Fibroblast of lung (primary cell): ENCODE results near the gene HOXC5. TPM values are rescaled to one million over a fixed set of nuclear protein-coding genes. Genes with fewer than 3 reads are reported as not detected.

Experiments used
- DNase-seq, 2 donors: peaks; one replicate each; pipeline versions ENCODE4 v3.0.0 to v3.0.0-alpha.2; 2010; ENCODE audit warnings: low read depth in 2 of 2
- H2AFZ ChIP-seq: 2 replicates; pipeline ENCODE4 v1.5.1; 2012; ENCODE audit warnings: low read length, control low read depth, inconsistent platforms
- H3K27ac ChIP-seq: 2 replicates; pipeline ENCODE4 v1.5.1; 2011; ENCODE audit warnings: low read length, control low read depth; ENCODE audit not compliant: insufficient read depth
- H3K27me3 ChIP-seq: 2 replicates; pipeline ENCODE4 v1.5.1; 2011; ENCODE audit warnings: mild to moderate bottlenecking, low read length; ENCODE audit not compliant: control insufficient read depth, insufficient read depth
- H3K36me3 ChIP-seq: 2 replicates; pipeline ENCODE4 v1.5.1; 2011; ENCODE audit warnings: low read length; ENCODE audit not compliant: control insufficient read depth, insufficient read depth
- H3K4me1 ChIP-seq: 2 replicates; pipeline ENCODE4 v1.5.1; 2011; ENCODE audit warnings: low read length; ENCODE audit not compliant: control insufficient read depth, insufficient read depth; ENCODE audit errors: extremely low read depth
- H3K4me2 ChIP-seq: 2 replicates; pipeline ENCODE4 v1.5.1; 2011; ENCODE audit warnings: low read length, control low read depth; ENCODE audit not compliant: insufficient read depth; ENCODE audit errors: extremely low read depth
- H3K4me3 ChIP-seq, 4 experiments: fragments of 200-600 bp in 1 of 4; sonication (generic) in 1 of 4; replicated peaks in 1 of 4; 2 replicates each; pipeline ENCODE4 v1.5.1; 2011 to 2016; ENCODE audit warnings: low read length in 4 of 4, low read depth in 3 of 4, mild to moderate bottlenecking in 3 of 4, control low read depth in 2 of 4, inconsistent platforms in 1 of 4, mixed read lengths in 1 of 4; ENCODE audit not compliant: insufficient read depth in 1 of 4; ENCODE audit errors: control extremely low read depth in 1 of 4
- H3K79me2 ChIP-seq: 2 replicates; pipeline ENCODE4 v1.5.1; 2012; ENCODE audit warnings: mild to moderate bottlenecking, low read length, inconsistent platforms; ENCODE audit not compliant: control insufficient read depth, insufficient read depth
- H3K9ac ChIP-seq: 2 replicates; pipeline ENCODE4 v1.5.1; 2011; ENCODE audit warnings: mild to moderate bottlenecking, low read length, control low read depth; ENCODE audit not compliant: insufficient read depth
- H3K9me3 ChIP-seq: 2 replicates; pipeline ENCODE4 v1.5.1; 2012; ENCODE audit warnings: low read depth, low read length; ENCODE audit not compliant: control insufficient read depth, insufficient read depth
- H4K20me1 ChIP-seq: 2 replicates; pipeline ENCODE4 v1.5.1; 2011; ENCODE audit warnings: low read length; ENCODE audit not compliant: control insufficient read depth, insufficient read depth; ENCODE audit errors: extremely low read depth
- EZH2 ChIP-seq: IDR thresholded peaks from 2 replicates; pipeline ENCODE4 v1.5.1; 2012; ENCODE audit warnings: low read length, control low read depth, mild to moderate bottlenecking; ENCODE audit errors: missing control alignments
- polyA plus RNA-seq, 2 donors: library from polyadenylated mRNA; depleted of rRNA in 1 of 2; stranded (reverse) in 1 of 2; unstranded in 1 of 2; fragments of >200 nt; gene quantifications; 2 replicates each; pipeline ENCODE4 v1.2.1, GENCODE V29; 2011 to 2012; ENCODE audit warnings: missing spikeins in 1 of 2
- total RNA-seq: library from RNA; depleted of rRNA; stranded (reverse); fragments of >200 nt; gene quantifications from 2 replicates; pipeline ENCODE4 v1.2.1, GENCODE V29; 2014
- TF ChIP-seq, protein P1 (sequence below), 2 donors: IDR thresholded peaks in 1 of 2; conservative IDR thresholded peaks in 1 of 2; 1 replicate in 1 of 2; 2 replicates in 1 of 2; pipeline ENCODE4 v1.5.1; 2011 to 2012; ENCODE audit warnings: low read length in 2 of 2, control low read depth in 1 of 2, inconsistent platforms in 1 of 2, low read depth in 1 of 2, mild to moderate bottlenecking in 1 of 2

HOXC5 gene
- total and polyA plus RNA-seq, 2 donors (not counting 1 experiment from before 2014, with no cell fraction given) = under 0.01 to 0.07 TPM

DNA sequence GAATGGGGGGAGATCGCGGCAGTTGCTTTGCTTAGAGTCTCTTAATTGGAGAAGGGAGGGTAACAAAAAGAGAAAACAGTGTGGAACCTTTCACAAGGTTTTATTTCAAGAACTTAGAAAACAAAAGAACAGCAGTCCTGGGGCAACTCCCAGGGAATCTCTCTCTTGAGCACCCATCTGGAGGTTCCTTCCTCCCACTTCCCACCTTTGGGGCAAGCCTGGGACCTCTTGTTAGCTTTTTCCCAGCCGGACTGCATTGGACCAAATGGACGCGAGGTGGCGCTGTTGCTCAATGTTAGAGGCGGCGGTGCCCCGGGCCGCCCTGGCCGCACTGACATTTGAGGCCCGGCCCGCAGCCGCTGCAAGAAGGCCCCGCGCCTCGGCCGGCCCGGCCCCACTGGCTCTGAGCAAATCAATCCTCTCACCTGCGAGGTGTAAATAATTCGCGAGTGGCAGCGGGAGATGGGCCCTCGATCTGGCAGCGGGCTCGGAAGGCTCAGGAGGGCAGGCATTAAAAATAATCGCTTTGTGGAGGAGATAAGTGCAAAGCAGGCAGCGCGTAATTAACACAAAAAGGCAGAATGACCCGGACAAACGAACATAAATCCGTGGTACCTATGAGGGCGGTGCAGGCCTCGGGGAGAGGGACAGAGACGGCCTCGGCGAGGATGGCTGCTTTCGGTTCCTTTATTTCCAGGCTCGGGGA, 26.8 kb upstream of the HOXC5 start:
- Histone ChIP-seq H3K4me2 (peak overlapping the region; percentile 11), H3K4me3 (no peak overlapping the region), H3K27ac (no peak overlapping the region), H3K36me3 (no peaks in the 10 kb centered on the region), H3K9ac (no peak overlapping the region), H4K20me1 (no peaks in the 10 kb centered on the region), H3K4me1 (no peaks in the 10 kb centered on the region), H3K27me3 (peaks cover 76% of the 10 kb centered on the region), H2AFZ (no peak overlapping the region), H3K79me2 (no peaks in the 10 kb centered on the region), H3K9me3 (no peaks in the 10 kb centered on the region)
- TF ChIP-seq, protein P1, sequence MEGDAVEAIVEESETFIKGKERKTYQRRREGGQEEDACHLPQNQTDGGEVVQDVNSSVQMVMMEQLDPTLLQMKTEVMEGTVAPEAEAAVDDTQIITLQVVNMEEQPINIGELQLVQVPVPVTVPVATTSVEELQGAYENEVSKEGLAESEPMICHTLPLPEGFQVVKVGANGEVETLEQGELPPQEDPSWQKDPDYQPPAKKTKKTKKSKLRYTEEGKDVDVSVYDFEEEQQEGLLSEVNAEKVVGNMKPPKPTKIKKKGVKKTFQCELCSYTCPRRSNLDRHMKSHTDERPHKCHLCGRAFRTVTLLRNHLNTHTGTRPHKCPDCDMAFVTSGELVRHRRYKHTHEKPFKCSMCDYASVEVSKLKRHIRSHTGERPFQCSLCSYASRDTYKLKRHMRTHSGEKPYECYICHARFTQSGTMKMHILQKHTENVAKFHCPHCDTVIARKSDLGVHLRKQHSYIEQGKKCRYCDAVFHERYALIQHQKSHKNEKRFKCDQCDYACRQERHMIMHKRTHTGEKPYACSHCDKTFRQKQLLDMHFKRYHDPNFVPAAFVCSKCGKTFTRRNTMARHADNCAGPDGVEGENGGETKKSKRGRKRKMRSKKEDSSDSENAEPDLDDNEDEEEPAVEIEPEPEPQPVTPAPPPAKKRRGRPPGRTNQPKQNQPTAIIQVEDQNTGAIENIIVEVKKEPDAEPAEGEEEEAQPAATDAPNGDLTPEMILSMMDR (conservative IDR thresholded peaks at IDR 0.05 in 1 of 2, IDR thresholded peaks at IDR 0.05 in 1 of 2; ENCODE audit: low read depth in 1 of 2, low read length in 2 of 2) = peak; percentile 73 to 78
- TF ChIP-seq EZH2 = peak; percentile 0
- peak; percentile 53 to 77 for DNase-seq

DNA sequence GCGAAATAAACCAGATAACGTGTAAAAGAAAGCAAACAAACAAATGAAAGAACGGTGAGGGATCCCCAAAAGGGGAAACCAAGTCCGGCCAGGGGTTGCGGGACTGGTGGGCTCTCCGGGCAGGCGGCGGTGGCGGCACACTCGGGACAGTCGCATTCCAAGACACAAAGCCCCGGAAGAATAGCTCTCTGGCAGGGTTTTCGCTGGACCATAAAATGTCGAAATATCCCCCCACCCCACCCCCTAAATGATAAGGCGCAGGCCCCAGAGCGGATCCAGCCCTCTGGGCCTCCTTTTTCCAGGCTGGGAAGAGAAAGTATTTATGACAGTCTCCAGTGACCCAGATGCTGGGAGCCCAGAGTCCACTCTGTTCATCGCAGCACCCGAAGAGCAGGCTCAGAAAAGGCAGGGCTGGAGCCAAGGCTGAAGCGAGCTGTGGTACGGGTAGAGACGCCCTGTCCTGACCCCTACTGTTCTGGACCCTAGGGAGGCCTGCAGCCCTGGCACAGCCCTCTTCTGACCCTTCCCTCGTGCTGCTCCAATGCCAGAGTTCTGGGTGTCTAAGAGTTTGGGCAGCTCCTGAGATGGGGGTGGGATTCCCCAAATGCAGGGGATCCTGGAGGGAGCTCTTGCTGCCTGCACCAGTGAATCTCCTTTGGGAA, 26.2 kb upstream of the HOXC5 start:
- Histone ChIP-seq H3K9me3 (no peaks in the 10 kb centered on the region), H4K20me1 (no peaks in the 10 kb centered on the region), H3K36me3 (no peaks in the 10 kb centered on the region), H3K4me3 (no peak overlapping the region), H3K27me3 (peaks cover 76% of the 10 kb centered on the region), H3K4me2 (no peak overlapping the region), H3K4me1 (no peaks in the 10 kb centered on the region), H3K79me2 (no peaks in the 10 kb centered on the region), H3K27ac (no peak overlapping the region), H2AFZ (no peak overlapping the region), H3K9ac (no peak overlapping the region)
- TF ChIP-seq, protein P1 (conservative IDR thresholded peaks at IDR 0.05 in 1 of 2, IDR thresholded peaks at IDR 0.05 in 1 of 2; ENCODE audit: low read depth in 1 of 2, low read length in 2 of 2) = no peak
- TF ChIP-seq EZH2 = no peak
- no peak for DNase-seq

DNA sequence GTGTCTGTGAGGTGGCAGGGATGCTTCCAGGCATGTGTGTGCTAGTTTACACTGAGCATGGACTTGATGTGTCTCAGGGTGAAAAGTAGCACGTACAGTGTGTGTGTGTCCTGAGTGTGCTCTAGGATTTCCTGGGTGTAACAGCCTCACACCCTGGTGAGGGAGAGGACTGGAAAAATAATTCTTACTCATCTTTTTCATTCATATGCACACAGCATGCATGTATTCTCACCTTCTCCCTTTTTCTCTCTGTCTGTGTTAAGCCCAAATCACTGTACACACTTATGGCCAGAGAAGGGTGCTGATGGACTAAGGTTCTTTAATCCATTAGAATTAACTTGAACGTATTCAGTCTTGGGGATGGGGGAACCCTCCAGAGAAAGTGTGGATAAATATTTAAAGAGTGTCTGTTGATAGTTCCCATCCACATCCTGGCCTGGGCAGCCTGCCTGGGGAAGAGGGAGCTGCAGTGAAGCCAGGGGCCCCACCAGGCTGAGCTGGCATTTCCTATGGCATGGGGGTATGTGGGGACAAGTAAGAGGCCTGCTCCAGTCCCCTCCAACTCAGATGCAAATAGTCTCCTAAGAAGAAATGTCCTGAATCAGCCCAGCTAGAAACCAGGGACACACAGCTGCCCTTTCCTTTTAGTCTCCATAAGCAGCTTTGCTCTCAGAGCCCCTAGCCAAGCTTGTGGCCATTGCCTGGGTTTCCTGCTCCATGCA, 25.2 kb upstream of the HOXC5 start:
- no peaks in the 10 kb centered on the region for H4K20me1 ChIP-seq
- no peak overlapping the region for H3K4me2 ChIP-seq
- no peaks in the 10 kb centered on the region for H3K36me3 ChIP-seq
- DNase-seq = no peak
- TF ChIP-seq, protein P1 (conservative IDR thresholded peaks at IDR 0.05 in 1 of 2, IDR thresholded peaks at IDR 0.05 in 1 of 2; ENCODE audit: low read depth in 1 of 2, low read length in 2 of 2) = no peak
- no peak for TF ChIP-seq EZH2
- no peak overlapping the region for H3K27ac ChIP-seq
- H2AFZ ChIP-seq = no peak overlapping the region
- H3K79me2 ChIP-seq = no peaks in the 10 kb centered on the region
- no peaks in the 10 kb centered on the region for H3K9me3 ChIP-seq
- H3K27me3 ChIP-seq = peaks cover 71% of the 10 kb centered on the region
- no peaks in the 10 kb centered on the region for H3K4me1 ChIP-seq
- H3K4me3 ChIP-seq = no peak overlapping the region
- H3K9ac ChIP-seq = no peak overlapping the region
